ENCODE measurements around the gene PPP3R1. TPM values are rescaled to one million over a fixed set of nuclear protein-coding genes. Genes with fewer than 3 reads are reported as not detected.

PPP3R1 gene
- total RNA-seq, 1 experiment from 2014 or later: 70.9 TPM

GRCh38 chr2:68244456-68244855 lies 7.9 kb downstream of the PPP3R1 start:
- intact Hi-C loops (cut with micrococcal nuclease; ENCODE audit: unreplicated experiment): no loop called here
- Mint-ChIP-seq H3K4me1 (ENCODE audit: low read depth, unreplicated experiment) (peaks cover 11% of the 10 kb centered on the region), H3K9me3 (ENCODE audit: unreplicated experiment) (no peaks in the 10 kb centered on the region), H3K27me3 (ENCODE audit: insufficient read depth, unreplicated experiment) (no peaks in the 10 kb centered on the region), H3K36me3 (ENCODE audit: insufficient read depth, unreplicated experiment) (peaks cover 5% of the 10 kb centered on the region), H3K27ac (ENCODE audit: unreplicated experiment) (no peak overlapping the region), H3K4me3 (ENCODE audit: unreplicated experiment) (no peak overlapping the region)
- Histone ChIP-seq H3K4me3 (ENCODE audit: low read depth, low read length) (no peak overlapping the region), H3K36me3 (ENCODE audit: control insufficient read depth, insufficient read depth, low read length) (no peaks in the 10 kb centered on the region), H3K27me3 (replicated peaks; ENCODE audit: control insufficient read depth, insufficient read depth, low read length) (no peaks in the 10 kb centered on the region), H3K4me1 (0 out of 2 replicates have a peak, but pooled peaks cover 13% of the 10 kb centered on the region), H3K9me3 (no peaks in the 10 kb centered on the region)
- no peak for DNase-seq
- TF ChIP-seq, protein P1, sequence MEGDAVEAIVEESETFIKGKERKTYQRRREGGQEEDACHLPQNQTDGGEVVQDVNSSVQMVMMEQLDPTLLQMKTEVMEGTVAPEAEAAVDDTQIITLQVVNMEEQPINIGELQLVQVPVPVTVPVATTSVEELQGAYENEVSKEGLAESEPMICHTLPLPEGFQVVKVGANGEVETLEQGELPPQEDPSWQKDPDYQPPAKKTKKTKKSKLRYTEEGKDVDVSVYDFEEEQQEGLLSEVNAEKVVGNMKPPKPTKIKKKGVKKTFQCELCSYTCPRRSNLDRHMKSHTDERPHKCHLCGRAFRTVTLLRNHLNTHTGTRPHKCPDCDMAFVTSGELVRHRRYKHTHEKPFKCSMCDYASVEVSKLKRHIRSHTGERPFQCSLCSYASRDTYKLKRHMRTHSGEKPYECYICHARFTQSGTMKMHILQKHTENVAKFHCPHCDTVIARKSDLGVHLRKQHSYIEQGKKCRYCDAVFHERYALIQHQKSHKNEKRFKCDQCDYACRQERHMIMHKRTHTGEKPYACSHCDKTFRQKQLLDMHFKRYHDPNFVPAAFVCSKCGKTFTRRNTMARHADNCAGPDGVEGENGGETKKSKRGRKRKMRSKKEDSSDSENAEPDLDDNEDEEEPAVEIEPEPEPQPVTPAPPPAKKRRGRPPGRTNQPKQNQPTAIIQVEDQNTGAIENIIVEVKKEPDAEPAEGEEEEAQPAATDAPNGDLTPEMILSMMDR (IDR thresholded peaks at IDR 0.05; ENCODE audit: insufficient read depth in 1 of 2, low read depth in 1 of 2, low read length in 1 of 2, severe bottlenecking in 1 of 2, unreplicated experiment in 1 of 2): no peak
- CTCF ChIA-PET: interaction anchor here (0.8 to 1.0 kb wide), 3 partner anchors 38 to 122 kb away, joined by 3 read pairs; no protein-coding TSS in a partner anchor
- POLR2A ChIA-PET: interaction anchor here (0.6 to 0.7 kb wide), 2 partner anchors 9 to 19 kb away, joined by 3 read pairs; no protein-coding TSS in a partner anchor
- BruUV-seq (replicated peaks): no TSS peak

DNA sequence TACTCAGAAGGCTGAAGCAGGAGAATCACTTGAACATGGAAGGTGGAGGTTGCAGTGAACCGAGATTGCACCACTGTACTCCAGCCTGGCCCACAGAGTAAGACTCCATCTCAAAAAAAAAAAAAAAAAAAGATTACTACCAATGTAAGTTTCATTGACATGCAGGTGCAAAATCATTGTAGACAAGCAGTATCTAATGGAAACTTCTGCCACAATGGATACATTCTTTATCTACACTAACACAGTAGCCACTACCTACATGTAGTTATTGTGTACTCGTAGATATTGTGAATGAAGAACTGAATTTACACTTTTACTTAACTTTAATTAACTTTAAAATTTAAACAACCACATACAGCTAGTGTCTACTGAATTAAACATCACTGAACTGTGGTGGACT lies 10.6 kb downstream of the PPP3R1 start:
- intact Hi-C loops (cut with micrococcal nuclease; ENCODE audit: unreplicated experiment): no loop called here
- H3K36me3 ChIP-seq (ENCODE audit: control insufficient read depth, insufficient read depth, low read length): no peaks in the 10 kb centered on the region
- Mint-ChIP-seq H3K36me3 (ENCODE audit: insufficient read depth, unreplicated experiment) (peaks cover 11% of the 10 kb centered on the region), H3K4me1 (ENCODE audit: low read depth, unreplicated experiment) (peaks cover 17% of the 10 kb centered on the region), H3K4me3 (ENCODE audit: unreplicated experiment) (no peak overlapping the region), H3K27ac (ENCODE audit: unreplicated experiment) (no peak overlapping the region), H3K9me3 (ENCODE audit: unreplicated experiment) (no peaks in the 10 kb centered on the region), H3K27me3 (ENCODE audit: insufficient read depth, unreplicated experiment) (no peaks in the 10 kb centered on the region)
- ChIA-PET POLR2A (no interaction called here), CTCF (no interaction called here)
- no peaks in the 10 kb centered on the region for H3K27me3 ChIP-seq (replicated peaks; ENCODE audit: control insufficient read depth, insufficient read depth, low read length)
- BruUV-seq (replicated peaks): no TSS peak
- no peak for DNase-seq
- TF ChIP-seq, protein P1 (IDR thresholded peaks at IDR 0.05; ENCODE audit: insufficient read depth in 1 of 2, low read depth in 1 of 2, low read length in 1 of 2, severe bottlenecking in 1 of 2, unreplicated experiment in 1 of 2): no peak
- no peak overlapping the region for H3K4me3 ChIP-seq (ENCODE audit: low read depth, low read length)
- H3K4me1 ChIP-seq: no peaks in the 10 kb centered on the region
- no peaks in the 10 kb centered on the region for H3K9me3 ChIP-seq

DNA sequence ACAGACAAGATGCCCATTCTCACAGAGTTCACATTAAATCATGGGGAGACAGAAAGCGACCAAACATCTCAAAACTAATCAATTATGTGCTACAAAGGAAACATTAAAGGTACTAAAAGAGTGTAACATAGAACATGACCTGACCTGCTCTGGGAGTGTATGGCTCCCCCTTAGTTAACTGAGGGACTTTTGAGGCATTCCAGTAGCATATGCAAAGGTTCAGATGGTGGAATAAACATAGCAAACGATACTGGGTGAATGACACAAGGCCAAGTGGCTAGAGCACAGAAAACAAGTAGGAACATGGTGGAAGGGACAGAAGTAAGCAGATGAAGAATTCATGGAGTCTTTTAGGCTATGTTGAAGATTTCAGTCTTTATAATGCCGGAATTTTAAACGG lies 11.9 kb downstream of the PPP3R1 start:
- Mint-ChIP-seq H3K4me3 (ENCODE audit: unreplicated experiment) (no peak overlapping the region), H3K4me1 (ENCODE audit: low read depth, unreplicated experiment) (peaks cover 17% of the 10 kb centered on the region), H3K27ac (ENCODE audit: unreplicated experiment) (no peak overlapping the region), H3K27me3 (ENCODE audit: insufficient read depth, unreplicated experiment) (no peaks in the 10 kb centered on the region), H3K9me3 (ENCODE audit: unreplicated experiment) (no peaks in the 10 kb centered on the region), H3K36me3 (ENCODE audit: insufficient read depth, unreplicated experiment) (peaks cover 11% of the 10 kb centered on the region)
- POLR2A ChIA-PET: no interaction called here
- Histone ChIP-seq H3K36me3 (ENCODE audit: control insufficient read depth, insufficient read depth, low read length) (no peaks in the 10 kb centered on the region), H3K4me1 (no peaks in the 10 kb centered on the region), H3K27me3 (replicated peaks; ENCODE audit: control insufficient read depth, insufficient read depth, low read length) (no peaks in the 10 kb centered on the region), H3K4me3 (ENCODE audit: low read depth, low read length) (no peak overlapping the region), H3K9me3 (no peaks in the 10 kb centered on the region)
- intact Hi-C loops (cut with micrococcal nuclease; ENCODE audit: unreplicated experiment): no loop called here
- TF ChIP-seq, protein P1 (IDR thresholded peaks at IDR 0.05; ENCODE audit: insufficient read depth in 1 of 2, low read depth in 1 of 2, low read length in 1 of 2, severe bottlenecking in 1 of 2, unreplicated experiment in 1 of 2): no peak
- no peak for DNase-seq
- CTCF ChIA-PET: no interaction called here
- BruUV-seq (replicated peaks): no TSS peak
